HepG2 (cell line): Measurements from ENCODE around the gene CATSPERD. TPM values are rescaled to one million over a fixed set of nuclear protein-coding genes. Genes with fewer than 3 reads are reported as not detected.

Source experiments
- IRF2 ChIP-seq: IDR thresholded peaks from 2 replicates; pipeline ENCODE4 v1.6.1; 2018; ENCODE audit warnings: missing genetic modification reagents, missing compliant biosample characterization
- ISX ChIP-seq: sonication (generic); formaldehyde crosslinking; conservative IDR thresholded peaks from 2 replicates; pipeline ENCODE4 v1.5.0; 2020; ENCODE audit warnings: missing genetic modification reagents
- NFE2 ChIP-seq: sonication (generic); formaldehyde crosslinking; IDR thresholded peaks from 2 replicates; pipeline ENCODE4 v1.4.0; 2020; ENCODE audit warnings: missing genetic modification reagents
- RFXANK ChIP-seq: IDR thresholded peaks from 2 replicates; pipeline ENCODE4 v1.6.1; 2016
- SRSF9 ChIP-seq: fragments of 200-400 bp; formaldehyde crosslinking; IDR thresholded peaks from 2 replicates; pipeline ENCODE4 v1.6.1; 2018; ENCODE audit warnings: borderline replicate concordance, mild to moderate bottlenecking, low read depth, low read length; ENCODE audit not compliant: insufficient read depth, poor library complexity, severe bottlenecking
- YEATS4 ChIP-seq: sonication (generic); formaldehyde crosslinking; IDR thresholded peaks from 2 replicates; pipeline ENCODE4 v1.4.0; 2020; ENCODE audit warnings: missing genetic modification reagents, borderline replicate concordance
- ZBTB21 ChIP-seq: sonication (generic); formaldehyde crosslinking; IDR thresholded peaks from 2 replicates; pipeline ENCODE4 v1.4.0; 2020; ENCODE audit warnings: missing genetic modification reagents
- ZNF274 ChIP-seq: sonication (generic); formaldehyde crosslinking; IDR thresholded peaks from 2 replicates; pipeline ENCODE4 v1.5.1; 2020; ENCODE audit warnings: mild to moderate bottlenecking, missing genetic modification reagents
- ZNF34 ChIP-seq: sonication (generic); formaldehyde crosslinking; IDR thresholded peaks from 2 replicates; pipeline ENCODE4 v1.4.0; 2020; ENCODE audit warnings: mild to moderate bottlenecking, missing genetic modification reagents, borderline replicate concordance
- ZNF343 ChIP-seq: sonication (generic); formaldehyde crosslinking; IDR thresholded peaks from 2 replicates; pipeline ENCODE4 v1.4.0; 2020; ENCODE audit warnings: mild to moderate bottlenecking, missing genetic modification reagents
- ZNF556 ChIP-seq: sonication (generic); formaldehyde crosslinking; IDR thresholded peaks from 2 replicates; pipeline ENCODE4 v1.4.0; 2020; ENCODE audit warnings: mild to moderate bottlenecking, missing genetic modification reagents, borderline replicate concordance
- ZNF577 ChIP-seq: sonication (generic); formaldehyde crosslinking; IDR thresholded peaks from 2 replicates; pipeline ENCODE4 v1.4.0; 2020; ENCODE audit warnings: mild to moderate bottlenecking, low read depth, missing genetic modification reagents, borderline replicate concordance
- ZZZ3 ChIP-seq: sonication (generic); formaldehyde crosslinking; IDR thresholded peaks from 2 replicates; pipeline ENCODE4 v1.4.0; 2020; ENCODE audit warnings: missing genetic modification reagents, mild to moderate bottlenecking, borderline replicate concordance
- polyA plus RNA-seq, 8 experiments: library from polyadenylated mRNA; depleted of rRNA in 3 of 8; stranded (reverse) in 7 of 8; unstranded in 1 of 8; fragments of >200 nt; fragmentation: Illumina TruSeq in 4 of 8; extraction: Trizol in 4 of 8; gene quantifications; 2 replicates each; pipeline versions ENCODE4 v1.2.1 to v1.2.3, GENCODE V29; 2011 to 2016; ENCODE audit warnings: low read depth in 4 of 8, missing spikeins in 1 of 8, mixed read lengths in 1 of 8; ENCODE audit not compliant: insufficient read depth in 1 of 8
- total RNA-seq, 5 experiments: library from RNA; depleted of rRNA; stranded (reverse); fragments of >200 nt; fragmentation: Illumina TruSeq; extraction: Trizol; gene quantifications; 2 replicates each; pipeline ENCODE4 v1.2.3, GENCODE V29; 2016; ENCODE audit warnings: low read depth in 1 of 5
- TF ChIP-seq, protein P1 (sequence below): sonication (generic); formaldehyde crosslinking; IDR thresholded peaks from 2 replicates; pipeline ENCODE4 v1.4.0; 2020; ENCODE audit warnings: missing genetic modification reagents
- TF ChIP-seq, protein P2 (sequence below): sonication (generic); formaldehyde crosslinking; IDR thresholded peaks from 2 replicates; pipeline ENCODE4 v1.5.1; 2020; ENCODE audit warnings: missing genetic modification reagents, mild to moderate bottlenecking, borderline replicate concordance
- TF ChIP-seq, protein P3 (sequence below): sonication (generic); formaldehyde crosslinking; IDR thresholded peaks from 2 replicates; pipeline ENCODE4 v1.5.1; 2020; ENCODE audit warnings: missing genetic modification reagents, mild to moderate bottlenecking, borderline replicate concordance
- TF ChIP-seq, protein P4 (sequence below): sonication (generic); formaldehyde crosslinking; IDR thresholded peaks from 2 replicates; pipeline ENCODE4 v1.4.0; 2020; ENCODE audit warnings: mild to moderate bottlenecking, low read depth, missing genetic modification reagents
- TF ChIP-seq, protein P5 (sequence below): sonication (generic); formaldehyde crosslinking; IDR thresholded peaks from 2 replicates; pipeline ENCODE4 v1.4.0; 2020; ENCODE audit warnings: missing genetic modification reagents

The CATSPERD gene
- total and polyA plus RNA-seq, 2 of the 13 experiments (the other 11 are each of a cell fraction or from before 2014, with no cell fraction given): 0.04 TPM; not detected in 1

DNA sequence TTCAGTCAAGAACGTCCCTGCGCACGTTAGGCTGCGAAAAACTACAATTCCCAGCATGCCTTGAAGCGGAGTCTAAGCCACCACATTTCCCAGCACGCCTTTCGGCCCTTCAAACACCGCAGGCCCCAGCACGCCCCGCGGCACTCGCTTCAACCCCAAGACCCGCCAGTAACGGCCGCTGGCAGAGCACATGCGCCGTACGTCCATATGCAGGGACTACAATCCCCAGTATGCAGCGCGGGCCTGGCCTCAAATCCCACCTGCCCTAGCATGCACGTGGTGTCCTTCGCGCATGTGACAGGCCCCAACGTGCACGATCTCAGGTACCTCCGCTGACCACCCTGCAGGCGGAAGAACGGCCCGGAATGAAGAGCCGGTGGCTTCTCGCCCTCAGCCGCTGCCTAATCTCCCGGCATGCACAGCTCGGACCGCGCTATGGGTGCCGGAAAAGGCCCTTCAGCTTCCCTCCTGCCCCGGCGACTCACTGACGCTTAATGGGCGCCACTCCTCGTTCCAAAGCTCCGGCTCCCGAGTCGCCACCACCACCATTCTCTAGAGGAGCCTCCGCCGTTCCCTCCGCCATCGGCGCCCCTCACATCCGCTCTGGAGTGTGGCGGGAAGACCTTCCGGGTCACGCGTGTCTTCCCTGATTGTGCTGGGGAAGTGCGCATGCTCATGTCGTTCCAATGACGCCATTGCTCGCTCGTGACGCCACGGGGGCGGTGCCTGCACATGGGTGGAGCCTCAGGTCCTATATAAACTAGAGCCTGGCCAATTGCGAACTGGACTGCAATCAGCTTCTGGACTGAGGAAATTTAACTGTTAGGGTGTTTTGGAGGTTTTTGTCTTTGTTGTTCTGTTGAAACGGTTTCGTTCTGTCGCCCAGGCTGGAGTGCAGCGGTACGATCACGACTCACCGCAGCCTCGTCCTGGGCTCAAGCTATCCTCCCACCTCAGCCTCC lies 70.4 kb downstream of the CATSPERD start, which contains the start of gene DUS3L (continued):
- 0 out of 2 replicates have a peak, but pooled peaks have one; percentile 79 for TF ChIP-seq ZNF34 (CRISPR knock-in tag)
- TF ChIP-seq, protein P1, sequence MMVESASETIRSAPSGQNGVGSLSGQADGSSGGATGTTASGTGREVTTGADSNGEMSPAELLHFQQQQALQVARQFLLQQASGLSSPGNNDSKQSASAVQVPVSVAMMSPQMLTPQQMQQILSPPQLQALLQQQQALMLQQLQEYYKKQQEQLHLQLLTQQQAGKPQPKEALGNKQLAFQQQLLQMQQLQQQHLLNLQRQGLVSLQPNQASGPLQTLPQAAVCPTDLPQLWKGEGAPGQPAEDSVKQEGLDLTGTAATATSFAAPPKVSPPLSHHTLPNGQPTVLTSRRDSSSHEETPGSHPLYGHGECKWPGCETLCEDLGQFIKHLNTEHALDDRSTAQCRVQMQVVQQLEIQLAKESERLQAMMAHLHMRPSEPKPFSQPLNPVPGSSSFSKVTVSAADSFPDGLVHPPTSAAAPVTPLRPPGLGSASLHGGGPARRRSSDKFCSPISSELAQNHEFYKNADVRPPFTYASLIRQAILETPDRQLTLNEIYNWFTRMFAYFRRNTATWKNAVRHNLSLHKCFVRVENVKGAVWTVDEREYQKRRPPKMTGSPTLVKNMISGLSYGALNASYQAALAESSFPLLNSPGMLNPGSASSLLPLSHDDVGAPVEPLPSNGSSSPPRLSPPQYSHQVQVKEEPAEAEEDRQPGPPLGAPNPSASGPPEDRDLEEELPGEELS (CRISPR knock-in tag): no peak; the same call in 1 of the 2 replicates
- TF ChIP-seq ZNF577 (CRISPR knock-in tag): no peak
- TF ChIP-seq ZNF556 (CRISPR knock-in tag): peak; percentile 87
- peak; percentile 71 for TF ChIP-seq ZNF274 (CRISPR knock-in tag)
- no peak for TF ChIP-seq SRSF9
- peak; percentile 99 for TF ChIP-seq ZBTB21 (CRISPR knock-in tag)
- peak; percentile 55; the same call in 1 of the 2 replicates for TF ChIP-seq ZZZ3 (CRISPR knock-in tag)
- no peak for TF ChIP-seq RFXANK (CRISPR knock-in tag)
- no peak for TF ChIP-seq ISX
- TF ChIP-seq, protein P2, sequence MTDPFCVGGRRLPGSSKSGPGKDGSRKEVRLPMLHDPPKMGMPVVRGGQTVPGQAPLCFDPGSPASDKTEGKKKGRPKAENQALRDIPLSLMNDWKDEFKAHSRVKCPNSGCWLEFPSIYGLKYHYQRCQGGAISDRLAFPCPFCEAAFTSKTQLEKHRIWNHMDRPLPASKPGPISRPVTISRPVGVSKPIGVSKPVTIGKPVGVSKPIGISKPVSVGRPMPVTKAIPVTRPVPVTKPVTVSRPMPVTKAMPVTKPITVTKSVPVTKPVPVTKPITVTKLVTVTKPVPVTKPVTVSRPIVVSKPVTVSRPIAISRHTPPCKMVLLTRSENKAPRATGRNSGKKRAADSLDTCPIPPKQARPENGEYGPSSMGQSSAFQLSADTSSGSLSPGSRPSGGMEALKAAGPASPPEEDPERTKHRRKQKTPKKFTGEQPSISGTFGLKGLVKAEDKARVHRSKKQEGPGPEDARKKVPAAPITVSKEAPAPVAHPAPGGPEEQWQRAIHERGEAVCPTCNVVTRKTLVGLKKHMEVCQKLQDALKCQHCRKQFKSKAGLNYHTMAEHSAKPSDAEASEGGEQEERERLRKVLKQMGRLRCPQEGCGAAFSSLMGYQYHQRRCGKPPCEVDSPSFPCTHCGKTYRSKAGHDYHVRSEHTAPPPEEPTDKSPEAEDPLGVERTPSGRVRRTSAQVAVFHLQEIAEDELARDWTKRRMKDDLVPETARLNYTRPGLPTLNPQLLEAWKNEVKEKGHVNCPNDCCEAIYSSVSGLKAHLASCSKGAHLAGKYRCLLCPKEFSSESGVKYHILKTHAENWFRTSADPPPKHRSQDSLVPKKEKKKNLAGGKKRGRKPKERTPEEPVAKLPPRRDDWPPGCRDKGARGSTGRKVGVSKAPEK (CRISPR knock-in tag): no peak
- TF ChIP-seq IRF2: peak; percentile 93
- TF ChIP-seq, protein P3, sequence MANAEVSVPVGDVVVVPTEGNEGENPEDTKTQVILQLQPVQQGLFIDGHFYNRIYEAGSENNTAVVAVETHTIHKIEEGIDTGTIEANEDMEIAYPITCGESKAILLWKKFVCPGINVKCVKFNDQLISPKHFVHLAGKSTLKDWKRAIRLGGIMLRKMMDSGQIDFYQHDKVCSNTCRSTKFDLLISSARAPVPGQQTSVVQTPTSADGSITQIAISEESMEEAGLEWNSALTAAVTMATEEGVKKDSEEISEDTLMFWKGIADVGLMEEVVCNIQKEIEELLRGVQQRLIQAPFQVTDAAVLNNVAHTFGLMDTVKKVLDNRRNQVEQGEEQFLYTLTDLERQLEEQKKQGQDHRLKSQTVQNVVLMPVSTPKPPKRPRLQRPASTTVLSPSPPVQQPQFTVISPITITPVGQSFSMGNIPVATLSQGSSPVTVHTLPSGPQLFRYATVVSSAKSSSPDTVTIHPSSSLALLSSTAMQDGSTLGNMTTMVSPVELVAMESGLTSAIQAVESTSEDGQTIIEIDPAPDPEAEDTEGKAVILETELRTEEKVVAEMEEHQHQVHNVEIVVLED (CRISPR knock-in tag): peak; percentile 89
- peak; percentile 86 for TF ChIP-seq ZNF343
- TF ChIP-seq, protein P4, sequence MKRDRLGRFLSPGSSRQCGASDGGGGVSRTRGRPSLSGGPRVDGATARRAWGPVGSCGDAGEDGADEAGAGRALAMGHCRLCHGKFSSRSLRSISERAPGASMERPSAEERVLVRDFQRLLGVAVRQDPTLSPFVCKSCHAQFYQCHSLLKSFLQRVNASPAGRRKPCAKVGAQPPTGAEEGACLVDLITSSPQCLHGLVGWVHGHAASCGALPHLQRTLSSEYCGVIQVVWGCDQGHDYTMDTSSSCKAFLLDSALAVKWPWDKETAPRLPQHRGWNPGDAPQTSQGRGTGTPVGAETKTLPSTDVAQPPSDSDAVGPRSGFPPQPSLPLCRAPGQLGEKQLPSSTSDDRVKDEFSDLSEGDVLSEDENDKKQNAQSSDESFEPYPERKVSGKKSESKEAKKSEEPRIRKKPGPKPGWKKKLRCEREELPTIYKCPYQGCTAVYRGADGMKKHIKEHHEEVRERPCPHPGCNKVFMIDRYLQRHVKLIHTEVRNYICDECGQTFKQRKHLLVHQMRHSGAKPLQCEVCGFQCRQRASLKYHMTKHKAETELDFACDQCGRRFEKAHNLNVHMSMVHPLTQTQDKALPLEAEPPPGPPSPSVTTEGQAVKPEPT (CRISPR knock-in tag): no peak; the same call in 1 of the 2 replicates
- TF ChIP-seq, protein P5, sequence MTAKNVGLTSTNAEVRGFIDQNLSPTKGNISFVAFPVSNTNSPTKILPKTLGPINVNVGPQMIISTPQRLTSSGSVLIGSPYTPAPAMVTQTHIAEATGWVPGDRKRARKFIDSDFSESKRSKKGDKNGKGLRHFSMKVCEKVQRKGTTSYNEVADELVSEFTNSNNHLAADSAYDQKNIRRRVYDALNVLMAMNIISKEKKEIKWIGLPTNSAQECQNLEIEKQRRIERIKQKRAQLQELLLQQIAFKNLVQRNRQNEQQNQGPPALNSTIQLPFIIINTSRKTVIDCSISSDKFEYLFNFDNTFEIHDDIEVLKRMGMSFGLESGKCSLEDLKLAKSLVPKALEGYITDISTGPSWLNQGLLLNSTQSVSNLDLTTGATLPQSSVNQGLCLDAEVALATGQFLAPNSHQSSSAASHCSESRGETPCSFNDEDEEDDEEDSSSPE (CRISPR knock-in tag): peak; percentile 91; the same call in 1 of the 2 replicates
- no peak for TF ChIP-seq NFE2 (CRISPR knock-in tag)
- TF ChIP-seq YEATS4 (CRISPR knock-in tag): peak; percentile 96
